HepG2 (cell line): ENCODE measurements around the gene ODAD4. TPM values are rescaled to one million over a fixed set of nuclear protein-coding genes. Genes with fewer than 3 reads are reported as not detected.

ENCODE experiments used
- HDAC2 ChIP-seq: sonication (generic); formaldehyde crosslinking; IDR thresholded peaks from 2 replicates; pipeline ENCODE4 v1.4.0; 2020; ENCODE audit warnings: missing genetic modification reagents
- HOXA3 ChIP-seq: sonication (generic); formaldehyde crosslinking; IDR thresholded peaks from 2 replicates; pipeline ENCODE4 v1.5.0; 2020; ENCODE audit warnings: missing genetic modification reagents
- RAD21 ChIP-seq: fragments of 450-650 bp; formaldehyde crosslinking; IDR thresholded peaks from 2 replicates; pipeline ENCODE4 v1.5.0; 2020; ENCODE audit warnings: mild to moderate bottlenecking
- REPIN1 ChIP-seq: sonication (generic); formaldehyde crosslinking; IDR thresholded peaks from 2 replicates; pipeline ENCODE4 v1.8.0; 2022; ENCODE audit warnings: missing genetic modification reagents, low read depth, mild to moderate bottlenecking, borderline replicate concordance
- RFX5 ChIP-seq: IDR thresholded peaks from 2 replicates; pipeline ENCODE4 v1.6.1; 2011; ENCODE audit warnings: low read depth, low read length, improper control_type of control experiment
- TOE1 ChIP-seq: sonication (generic); formaldehyde crosslinking; IDR thresholded peaks from 2 replicates; pipeline ENCODE4 v1.4.0; 2020; ENCODE audit warnings: mild to moderate bottlenecking, missing genetic modification reagents
- ZBTB7A ChIP-seq: sonication (generic); formaldehyde crosslinking; IDR thresholded peaks from 2 replicates; pipeline ENCODE4 v1.8.0; 2022; ENCODE audit warnings: mild to moderate bottlenecking, missing genetic modification reagents
- ZNF224 ChIP-seq: sonication (generic); formaldehyde crosslinking; IDR thresholded peaks from 2 replicates; pipeline ENCODE4 v1.5.0; 2020; ENCODE audit warnings: mild to moderate bottlenecking, missing genetic modification reagents
- ZNF383 ChIP-seq: sonication (generic); formaldehyde crosslinking; IDR thresholded peaks from 2 replicates; pipeline ENCODE4 v1.4.0; 2020; ENCODE audit warnings: missing genetic modification reagents, mild to moderate bottlenecking, borderline replicate concordance
- ZNF660 ChIP-seq: sonication (generic); formaldehyde crosslinking; IDR thresholded peaks from 2 replicates; pipeline ENCODE4 v1.5.1; 2020; ENCODE audit warnings: mild to moderate bottlenecking, low read depth, missing genetic modification reagents, borderline replicate concordance
- ZNF841 ChIP-seq: sonication (generic); formaldehyde crosslinking; IDR thresholded peaks from 2 replicates; pipeline ENCODE4 v1.8.1; 2023; ENCODE audit warnings: missing genetic modification reagents, borderline replicate concordance
- ZNF879 ChIP-seq: sonication (generic); formaldehyde crosslinking; IDR thresholded peaks from 2 replicates; pipeline ENCODE4 v1.8.1; 2023; ENCODE audit warnings: missing genetic modification reagents
- ZSCAN9 ChIP-seq: IDR thresholded peaks from 2 replicates; pipeline ENCODE4 v1.6.1; 2016; ENCODE audit warnings: borderline replicate concordance
- polyA plus RNA-seq, 8 experiments: library from polyadenylated mRNA; depleted of rRNA in 3 of 8; stranded (reverse) in 7 of 8; unstranded in 1 of 8; fragments of >200 nt; fragmentation: Illumina TruSeq in 4 of 8; extraction: Trizol in 4 of 8; gene quantifications; 2 replicates each; pipeline versions ENCODE4 v1.2.1 to v1.2.3, GENCODE V29; 2011 to 2016; ENCODE audit warnings: low read depth in 4 of 8, missing spikeins in 1 of 8, mixed read lengths in 1 of 8; ENCODE audit not compliant: insufficient read depth in 1 of 8
- total RNA-seq, 5 experiments: library from RNA; depleted of rRNA; stranded (reverse); fragments of >200 nt; fragmentation: Illumina TruSeq; extraction: Trizol; gene quantifications; 2 replicates each; pipeline ENCODE4 v1.2.3, GENCODE V29; 2016; ENCODE audit warnings: low read depth in 1 of 5
- TF ChIP-seq, protein P1 (sequence below): sonication (generic); formaldehyde crosslinking; IDR thresholded peaks from 2 replicates; pipeline ENCODE4 v1.4.0; 2020; ENCODE audit warnings: mild to moderate bottlenecking, missing genetic modification reagents
- TF ChIP-seq, protein P2 (sequence below): sonication (generic); formaldehyde crosslinking; IDR thresholded peaks from 2 replicates; pipeline ENCODE4 v1.4.0; 2020; ENCODE audit warnings: missing genetic modification reagents
- TF ChIP-seq, protein P3 (sequence below): IDR thresholded peaks from 2 replicates; pipeline ENCODE4 v1.4.0; 2020; ENCODE audit warnings: mild to moderate bottlenecking, missing genetic modification reagents
- TF ChIP-seq, protein P4 (sequence below): sonication (generic); formaldehyde crosslinking; IDR thresholded peaks from 2 replicates; pipeline ENCODE4 v1.8.0; 2022; ENCODE audit warnings: mild to moderate bottlenecking, missing genetic modification reagents, moderate library complexity

Gene ODAD4
- total and polyA plus RNA-seq, 2 of the 13 experiments (the other 11 are each of a cell fraction or from before 2014, with no cell fraction given): 0.48 to 0.53 TPM

DNA sequence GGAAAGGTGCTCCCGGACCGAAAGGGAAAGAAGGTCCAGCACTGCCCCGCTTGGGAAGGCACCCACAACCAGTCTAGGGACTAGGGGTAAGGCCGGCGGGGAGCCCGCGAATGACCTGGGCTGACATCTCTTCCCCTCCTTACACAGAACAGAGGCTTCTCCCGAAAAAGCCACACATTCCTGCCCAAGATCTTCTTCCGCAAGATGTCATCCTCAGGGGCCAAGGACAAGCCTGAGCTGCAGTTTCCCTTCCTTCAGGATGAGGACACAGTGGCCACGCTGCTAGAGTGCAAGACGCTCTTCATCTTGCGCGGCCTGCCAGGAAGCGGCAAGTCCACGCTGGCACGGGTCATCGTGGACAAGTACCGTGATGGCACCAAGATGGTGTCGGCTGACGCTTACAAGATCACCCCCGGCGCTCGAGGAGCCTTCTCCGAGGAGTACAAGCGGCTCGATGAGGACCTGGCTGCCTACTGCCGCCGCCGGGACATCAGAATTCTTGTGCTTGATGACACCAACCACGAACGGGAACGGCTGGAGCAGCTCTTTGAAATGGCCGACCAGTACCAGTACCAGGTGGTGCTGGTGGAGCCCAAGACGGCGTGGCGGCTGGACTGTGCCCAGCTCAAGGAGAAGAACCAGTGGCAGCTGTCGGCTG is 37.6 kb downstream of the ODAD4 start (continued):
- TF ChIP-seq, protein P1, sequence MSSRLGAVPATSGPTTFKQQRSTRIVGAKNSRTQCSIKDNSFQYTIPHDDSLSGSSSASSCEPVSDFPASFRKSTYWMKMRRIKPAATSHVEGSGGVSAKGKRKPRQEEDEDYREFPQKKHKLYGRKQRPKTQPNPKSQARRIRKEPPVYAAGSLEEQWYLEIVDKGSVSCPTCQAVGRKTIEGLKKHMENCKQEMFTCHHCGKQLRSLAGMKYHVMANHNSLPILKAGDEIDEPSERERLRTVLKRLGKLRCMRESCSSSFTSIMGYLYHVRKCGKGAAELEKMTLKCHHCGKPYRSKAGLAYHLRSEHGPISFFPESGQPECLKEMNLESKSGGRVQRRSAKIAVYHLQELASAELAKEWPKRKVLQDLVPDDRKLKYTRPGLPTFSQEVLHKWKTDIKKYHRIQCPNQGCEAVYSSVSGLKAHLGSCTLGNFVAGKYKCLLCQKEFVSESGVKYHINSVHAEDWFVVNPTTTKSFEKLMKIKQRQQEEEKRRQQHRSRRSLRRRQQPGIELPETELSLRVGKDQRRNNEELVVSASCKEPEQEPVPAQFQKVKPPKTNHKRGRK: 0 out of 2 replicates have a peak, but pooled peaks have one; percentile 45
- no peak for TF ChIP-seq TOE1
- 0 out of 2 replicates have a peak, but pooled peaks have one; percentile 32 for TF ChIP-seq HOXA3
- TF ChIP-seq ZNF879 (CRISPR knock-in tag): no peak
- TF ChIP-seq, protein P2, sequence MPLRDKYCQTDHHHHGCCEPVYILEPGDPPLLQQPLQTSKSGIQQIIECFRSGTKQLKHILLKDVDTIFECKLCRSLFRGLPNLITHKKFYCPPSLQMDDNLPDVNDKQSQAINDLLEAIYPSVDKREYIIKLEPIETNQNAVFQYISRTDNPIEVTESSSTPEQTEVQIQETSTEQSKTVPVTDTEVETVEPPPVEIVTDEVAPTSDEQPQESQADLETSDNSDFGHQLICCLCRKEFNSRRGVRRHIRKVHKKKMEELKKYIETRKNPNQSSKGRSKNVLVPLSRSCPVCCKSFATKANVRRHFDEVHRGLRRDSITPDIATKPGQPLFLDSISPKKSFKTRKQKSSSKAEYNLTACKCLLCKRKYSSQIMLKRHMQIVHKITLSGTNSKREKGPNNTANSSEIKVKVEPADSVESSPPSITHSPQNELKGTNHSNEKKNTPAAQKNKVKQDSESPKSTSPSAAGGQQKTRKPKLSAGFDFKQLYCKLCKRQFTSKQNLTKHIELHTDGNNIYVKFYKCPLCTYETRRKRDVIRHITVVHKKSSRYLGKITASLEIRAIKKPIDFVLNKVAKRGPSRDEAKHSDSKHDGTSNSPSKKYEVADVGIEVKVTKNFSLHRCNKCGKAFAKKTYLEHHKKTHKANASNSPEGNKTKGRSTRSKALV (CRISPR knock-in tag): no peak
- no peak for TF ChIP-seq ZSCAN9 (CRISPR knock-in tag)
- TF ChIP-seq RAD21 (CRISPR knock-in tag): no peak
- no peak for TF ChIP-seq RFX5
- TF ChIP-seq, protein P3, sequence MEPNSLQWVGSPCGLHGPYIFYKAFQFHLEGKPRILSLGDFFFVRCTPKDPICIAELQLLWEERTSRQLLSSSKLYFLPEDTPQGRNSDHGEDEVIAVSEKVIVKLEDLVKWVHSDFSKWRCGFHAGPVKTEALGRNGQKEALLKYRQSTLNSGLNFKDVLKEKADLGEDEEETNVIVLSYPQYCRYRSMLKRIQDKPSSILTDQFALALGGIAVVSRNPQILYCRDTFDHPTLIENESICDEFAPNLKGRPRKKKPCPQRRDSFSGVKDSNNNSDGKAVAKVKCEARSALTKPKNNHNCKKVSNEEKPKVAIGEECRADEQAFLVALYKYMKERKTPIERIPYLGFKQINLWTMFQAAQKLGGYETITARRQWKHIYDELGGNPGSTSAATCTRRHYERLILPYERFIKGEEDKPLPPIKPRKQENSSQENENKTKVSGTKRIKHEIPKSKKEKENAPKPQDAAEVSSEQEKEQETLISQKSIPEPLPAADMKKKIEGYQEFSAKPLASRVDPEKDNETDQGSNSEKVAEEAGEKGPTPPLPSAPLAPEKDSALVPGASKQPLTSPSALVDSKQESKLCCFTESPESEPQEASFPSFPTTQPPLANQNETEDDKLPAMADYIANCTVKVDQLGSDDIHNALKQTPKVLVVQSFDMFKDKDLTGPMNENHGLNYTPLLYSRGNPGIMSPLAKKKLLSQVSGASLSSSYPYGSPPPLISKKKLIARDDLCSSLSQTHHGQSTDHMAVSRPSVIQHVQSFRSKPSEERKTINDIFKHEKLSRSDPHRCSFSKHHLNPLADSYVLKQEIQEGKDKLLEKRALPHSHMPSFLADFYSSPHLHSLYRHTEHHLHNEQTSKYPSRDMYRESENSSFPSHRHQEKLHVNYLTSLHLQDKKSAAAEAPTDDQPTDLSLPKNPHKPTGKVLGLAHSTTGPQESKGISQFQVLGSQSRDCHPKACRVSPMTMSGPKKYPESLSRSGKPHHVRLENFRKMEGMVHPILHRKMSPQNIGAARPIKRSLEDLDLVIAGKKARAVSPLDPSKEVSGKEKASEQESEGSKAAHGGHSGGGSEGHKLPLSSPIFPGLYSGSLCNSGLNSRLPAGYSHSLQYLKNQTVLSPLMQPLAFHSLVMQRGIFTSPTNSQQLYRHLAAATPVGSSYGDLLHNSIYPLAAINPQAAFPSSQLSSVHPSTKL (CRISPR knock-in tag): no peak
- TF ChIP-seq, protein P4, sequence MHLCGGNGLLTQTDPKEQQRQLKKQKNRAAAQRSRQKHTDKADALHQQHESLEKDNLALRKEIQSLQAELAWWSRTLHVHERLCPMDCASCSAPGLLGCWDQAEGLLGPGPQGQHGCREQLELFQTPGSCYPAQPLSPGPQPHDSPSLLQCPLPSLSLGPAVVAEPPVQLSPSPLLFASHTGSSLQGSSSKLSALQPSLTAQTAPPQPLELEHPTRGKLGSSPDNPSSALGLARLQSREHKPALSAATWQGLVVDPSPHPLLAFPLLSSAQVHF (CRISPR knock-in tag): no peak
- no peak for TF ChIP-seq ZBTB7A (CRISPR knock-in tag)
- TF ChIP-seq ZNF224: no peak
- TF ChIP-seq ZNF660: no peak
- TF ChIP-seq HDAC2 (CRISPR knock-in tag): no peak
- no peak for TF ChIP-seq ZNF383 (CRISPR knock-in tag)
- TF ChIP-seq REPIN1 (CRISPR knock-in tag): no peak
- 0 out of 2 replicates have a peak, but pooled peaks have one; percentile 25 for TF ChIP-seq ZNF841 (CRISPR knock-in tag)
